ENCODE results near the gene IGSF23. TPM values are rescaled to one million over a fixed set of nuclear protein-coding genes. Genes with fewer than 3 reads are reported as not detected.

The IGSF23 gene
- total and polyA plus RNA-seq, 4 donors, result 0.47 to 11.4 (median 3.3) TPM

- peak overlapping the region in 2 of 3 donors; percentile 10 to 36 for H3K4me3 ChIP-seq (ENCODE audit: low read depth in 1 of 3, low read length in 3 of 3)
- WGBS, result 18% methylated on average over 13 of the region's 13 CpGs
- no peaks in the 10 kb centered on the region for H3K9me3 ChIP-seq (ENCODE audit: control insufficient read depth in 4 of 4, low read length in 3 of 4)
- no peaks in the 10 kb centered on the region for H3K36me3 ChIP-seq (ENCODE audit: control insufficient read depth in 4 of 4, insufficient read depth in 3 of 4, low read depth in 1 of 4, low read length in 3 of 4)
- peak; percentile 71 for DNase-seq (ENCODE audit: low spot score)
- no peak overlapping the region for H3K9ac ChIP-seq (ENCODE audit: low read depth in 1 of 2, low read length in 2 of 2)
- H3K4me1 ChIP-seq (ENCODE audit: control insufficient read depth in 4 of 4, insufficient read depth in 4 of 4, low read length in 3 of 4), result peaks cover 7 to 16% (median 13%) of the 10 kb centered on the region in 4 donors
- TF ChIP-seq RAD21 (IDR thresholded peaks at IDR 0.05) (peak; percentile 83 to 88), FOXA1 (IDR thresholded peaks at IDR 0.05) (no peak), REST (IDR thresholded peaks at IDR 0.05) (no peak), MAX (IDR thresholded peaks at IDR 0.05) (peak; percentile 11), SP1 (IDR thresholded peaks at IDR 0.05) (peak; percentile 71), YY1 (IDR thresholded peaks at IDR 0.05) (peak; percentile 81), ATF3 (IDR thresholded peaks at IDR 0.05) (no peak), HNF4A (conservative IDR thresholded peaks at IDR 0.05) (peak; percentile 63 to 64), RXRA (IDR thresholded peaks at IDR 0.05) (peak in 1 of 2 donors; percentile 56), CTCF (IDR thresholded peaks at IDR 0.05; ENCODE audit: low read depth, low read length, missing input control) (peak; percentile 75)
- no peaks in the 10 kb centered on the region for H3K27me3 ChIP-seq (ENCODE audit: control insufficient read depth in 4 of 4, insufficient read depth in 4 of 4, low read length in 3 of 4)
- H3K27ac ChIP-seq (ENCODE audit: low read depth in 1 of 2, low read length in 2 of 2), result no peak overlapping the region
Observed at GRCh38 chr19:44570984-44571684, 42.2 kb upstream of the IGSF23 start.

- Histone ChIP-seq H3K27me3 (ENCODE audit: control insufficient read depth in 4 of 4, insufficient read depth in 4 of 4, low read length in 3 of 4) (no peaks in the 10 kb centered on the region), H3K4me3 (ENCODE audit: low read depth in 1 of 3, low read length in 3 of 3) (no peak overlapping the region), H3K27ac (ENCODE audit: low read depth in 1 of 2, low read length in 2 of 2) (no peak overlapping the region), H3K4me1 (ENCODE audit: control insufficient read depth in 4 of 4, insufficient read depth in 4 of 4, low read length in 3 of 4) (peaks cover 7 to 16% (median 13%) of the 10 kb centered on the region in 4 donors), H3K9me3 (ENCODE audit: control insufficient read depth in 4 of 4, low read length in 3 of 4) (no peaks in the 10 kb centered on the region), H3K9ac (ENCODE audit: low read depth in 1 of 2, low read length in 2 of 2) (no peak overlapping the region), H3K36me3 (ENCODE audit: control insufficient read depth in 4 of 4, insufficient read depth in 3 of 4, low read depth in 1 of 4, low read length in 3 of 4) (no peaks in the 10 kb centered on the region)
- WGBS, result 69% methylated on average over 5 of the region's 5 CpGs
- TF ChIP-seq YY1 (IDR thresholded peaks at IDR 0.05) (no peak), RXRA (IDR thresholded peaks at IDR 0.05) (no peak)
- no peak for DNase-seq (ENCODE audit: low spot score)
Observed at GRCh38 chr19:44571830-44572580, 41.4 kb upstream of the IGSF23 start.

All from liver (tissue), 9 donors.